Pulmonary artery endothelial cell (primary cell): ENCODE measurements around the gene MYCBP. TPM values are rescaled to one million over a fixed set of nuclear protein-coding genes. Genes with fewer than 3 reads are reported as not detected.

Experiments
- DNase-seq: peaks from one replicate; pipeline ENCODE4 v3.0.0-alpha.2; 2011; ENCODE audit warnings: low read depth, low spot score
- total RNA-seq: library from RNA; depleted of rRNA; stranded (reverse); fragments of >200 nt; gene quantifications from 2 replicates; pipeline ENCODE4 v1.2.3, GENCODE V29; 2014

MYCBP gene
- total RNA-seq, 1 donor from 2014 or later, result 12.9 TPM

GRCh38 chr1:38820860-38821259 is 52.3 kb downstream of the MYCBP start:
- no peak for DNase-seq

- no peak for DNase-seq
Measured at GRCh38 chr1:38819516-38819915, 53.6 kb downstream of the MYCBP start.

- no peak for DNase-seq
Measured at GRCh38 chr1:38819040-38819439, 54.1 kb downstream of the MYCBP start.

GRCh38 chr1:38818175-38818976 is 54.8 kb downstream of the MYCBP start:
- no peak for DNase-seq

- DNase-seq, result no peak
Measured at GRCh38 chr1:38817267-38818174, 55.6 kb downstream of the MYCBP start.

GRCh38 chr1:38815903-38816627 is 57.1 kb downstream of the MYCBP start:
- no peak for DNase-seq

- no peak for DNase-seq
Measured at GRCh38 chr1:38814984-38815464, 58.1 kb downstream of the MYCBP start.

- DNase-seq, result no peak
Measured at GRCh38 chr1:38814444-38814983, 58.6 kb downstream of the MYCBP start.

- DNase-seq, result no peak
Measured at GRCh38 chr1:38812981-38813380, 60.2 kb downstream of the MYCBP start.

Other genes starting within 250 kb of the MYCBP start
- 17.1 and 20.2 TPM in 2 replicates for gene RRAGC, start 13.6 kb downstream of the MYCBP start, total RNA-seq
- 0.07 TPM in 1 of 2 replicates, not detected in the other for gene GJA9, start 8.2 kb upstream of the MYCBP start, total RNA-seq
- 0.33 and 1.1 TPM in 2 replicates for gene RHBDL2, start 68.5 kb upstream of the MYCBP start, total RNA-seq
- gene AKIRIN1, start 117.9 kb upstream of the MYCBP start, total RNA-seq, result 40.7 and 42.8 TPM in 2 replicates
- 474 and 692 TPM in 2 replicates for gene NDUFS5, start 153.0 kb upstream of the MYCBP start, total RNA-seq